ENCODE data around the gene EPG5. TPM values are rescaled to one million over a fixed set of nuclear protein-coding genes. Genes with fewer than 3 reads are reported as not detected.

The EPG5 gene
- total RNA-seq, 1 donor from 2014 or later = 29.0 TPM

GRCh38 chr18:45998244-45998643, 31.1 kb upstream of the EPG5 start:
- Histone ChIP-seq H2AFZ (ENCODE audit: low read depth, low read length) (no peak overlapping the region), H3K79me2 (ENCODE audit: insufficient read depth, low read length) (no peaks in the 10 kb centered on the region), H3K36me3 (ENCODE audit: insufficient read depth, low read length) (no peaks in the 10 kb centered on the region), H3K27ac (ENCODE audit: low read depth, low read length) (no peak overlapping the region), H3K9me3 (ENCODE audit: insufficient read depth, low read depth, low read length) (no peaks in the 10 kb centered on the region), H3K27me3 (ENCODE audit: insufficient read depth, low read length) (no peaks in the 10 kb centered on the region), H3K4me1 (ENCODE audit: insufficient read depth, low read length) (peaks cover 7% of the 10 kb centered on the region), H3K9ac (ENCODE audit: low read length) (no peak overlapping the region), H3K4me3 (ENCODE audit: insufficient read depth, low read depth, low read length) (no peak overlapping the region), H3K4me2 (ENCODE audit: low read length) (no peak overlapping the region), H4K20me1 (ENCODE audit: insufficient read depth, low read length) (no peaks in the 10 kb centered on the region)
- Mint-ChIP-seq H3K36me3 (ENCODE audit: low read depth, unreplicated experiment) (peaks cover 14% of the 10 kb centered on the region), H3K9me3 (ENCODE audit: unreplicated experiment) (peaks cover 7% of the 10 kb centered on the region), H3K4me3 (ENCODE audit: unreplicated experiment) (no peak overlapping the region), H3K27me3 (ENCODE audit: low read depth, unreplicated experiment) (no peaks in the 10 kb centered on the region), H3K4me1 (ENCODE audit: low read depth, unreplicated experiment) (peaks cover 8% of the 10 kb centered on the region), H3K27ac (ENCODE audit: unreplicated experiment) (no peak overlapping the region)
- DNase-seq (ENCODE audit: low read depth) = no peak
- FAIRE-seq = no peak
- TF ChIP-seq EZH2 (IDR thresholded peaks at IDR 0.05; ENCODE audit: insufficient read depth, low read length) (no peak), CTCF (IDR thresholded peaks at IDR 0.05; ENCODE audit: insufficient read depth, low read depth, low read length) (no peak)

GRCh38 chr18:45997700-45998151, 30.6 kb upstream of the EPG5 start:
- Mint-ChIP-seq H3K4me3 (ENCODE audit: unreplicated experiment) (no peak overlapping the region), H3K27me3 (ENCODE audit: low read depth, unreplicated experiment) (no peaks in the 10 kb centered on the region), H3K36me3 (ENCODE audit: low read depth, unreplicated experiment) (peaks cover 11% of the 10 kb centered on the region), H3K27ac (ENCODE audit: unreplicated experiment) (no peak overlapping the region), H3K4me1 (ENCODE audit: low read depth, unreplicated experiment) (peaks cover 8% of the 10 kb centered on the region), H3K9me3 (ENCODE audit: unreplicated experiment) (peaks cover 5% of the 10 kb centered on the region)
- H3K4me1 ChIP-seq (ENCODE audit: insufficient read depth, low read length) = peaks cover 7% of the 10 kb centered on the region
- no peaks in the 10 kb centered on the region for H4K20me1 ChIP-seq (ENCODE audit: insufficient read depth, low read length)
- FAIRE-seq (no peak), DNase-seq (ENCODE audit: low read depth) (no peak)
- no peak overlapping the region for H3K9ac ChIP-seq (ENCODE audit: low read length)
- no peaks in the 10 kb centered on the region for H3K27me3 ChIP-seq (ENCODE audit: insufficient read depth, low read length)
- no peak overlapping the region for H2AFZ ChIP-seq (ENCODE audit: low read depth, low read length)
- TF ChIP-seq EZH2 (IDR thresholded peaks at IDR 0.05; ENCODE audit: insufficient read depth, low read length) (no peak), CTCF (IDR thresholded peaks at IDR 0.05; ENCODE audit: insufficient read depth, low read depth, low read length) (no peak)
- H3K36me3 ChIP-seq (ENCODE audit: insufficient read depth, low read length) = no peaks in the 10 kb centered on the region
- H3K79me2 ChIP-seq (ENCODE audit: insufficient read depth, low read length) = no peaks in the 10 kb centered on the region
- H3K4me2 ChIP-seq (ENCODE audit: low read length) = no peak overlapping the region
- H3K9me3 ChIP-seq (ENCODE audit: insufficient read depth, low read depth, low read length) = no peaks in the 10 kb centered on the region
- H3K27ac ChIP-seq (ENCODE audit: low read depth, low read length) = no peak overlapping the region
- no peak overlapping the region for H3K4me3 ChIP-seq (ENCODE audit: insufficient read depth, low read depth, low read length)

GRCh38 chr18:45995461-45995860, 28.3 kb upstream of the EPG5 start:
- FAIRE-seq (no peak), DNase-seq (ENCODE audit: low read depth) (no peak)
- no peaks in the 10 kb centered on the region for H3K27me3 Mint-ChIP-seq (ENCODE audit: low read depth, unreplicated experiment)
- H3K9me3 Mint-ChIP-seq (ENCODE audit: unreplicated experiment) = no peaks in the 10 kb centered on the region
- TF ChIP-seq EZH2 (IDR thresholded peaks at IDR 0.05; ENCODE audit: insufficient read depth, low read length) = no peak
- TF ChIP-seq CTCF (IDR thresholded peaks at IDR 0.05; ENCODE audit: insufficient read depth, low read depth, low read length) = no peak
- H3K36me3 Mint-ChIP-seq (ENCODE audit: low read depth, unreplicated experiment) = peaks cover 5% of the 10 kb centered on the region
- peaks cover 8% of the 10 kb centered on the region for H3K4me1 Mint-ChIP-seq (ENCODE audit: low read depth, unreplicated experiment)
- no peak overlapping the region for H3K27ac Mint-ChIP-seq (ENCODE audit: unreplicated experiment)
- H3K27ac ChIP-seq (ENCODE audit: low read depth, low read length) = no peak overlapping the region
- H4K20me1 ChIP-seq (ENCODE audit: insufficient read depth, low read length) = no peaks in the 10 kb centered on the region
- H3K36me3 ChIP-seq (ENCODE audit: insufficient read depth, low read length) = no peaks in the 10 kb centered on the region
- no peak overlapping the region for H3K9ac ChIP-seq (ENCODE audit: low read length)
- H3K4me1 ChIP-seq (ENCODE audit: insufficient read depth, low read length) = peaks cover 7% of the 10 kb centered on the region
- H3K27me3 ChIP-seq (ENCODE audit: insufficient read depth, low read length) = no peaks in the 10 kb centered on the region
- no peak overlapping the region for H3K4me2 ChIP-seq (ENCODE audit: low read length)
- no peaks in the 10 kb centered on the region for H3K9me3 ChIP-seq (ENCODE audit: insufficient read depth, low read depth, low read length)
- H3K4me3 Mint-ChIP-seq (ENCODE audit: unreplicated experiment) = no peak overlapping the region
- H3K4me3 ChIP-seq (ENCODE audit: insufficient read depth, low read depth, low read length) = no peak overlapping the region
- no peak overlapping the region for H2AFZ ChIP-seq (ENCODE audit: low read depth, low read length)
- H3K79me2 ChIP-seq (ENCODE audit: insufficient read depth, low read length) = no peaks in the 10 kb centered on the region
